Activated CD4-positive, alpha-beta T cell treated with anti-CD3 and anti-CD28 coated beads, Interleukin-2, amount 50 U/mL, for 16 hours (primary cell): ENCODE results near the gene PRKAG2.
"Not testable (repeated sequence)": the region's sequence is repeated elsewhere in the genome, so short reads cannot be mapped to it uniquely, and the experiment has no call there.

Source experiments
- DNase-seq: peaks from one replicate; pipeline ENCODE4 v3.0.0-alpha.2; 2020

PRKAG2 gene

GRCh38 chr7:151849008-151849878 is 27.7 kb downstream of the PRKAG2 start:
- no peak for DNase-seq

GRCh38 chr7:151847681-151848081 is 29.2 kb downstream of the PRKAG2 start:
- no peak for DNase-seq

GRCh38 chr7:151847136-151847535 is 29.8 kb downstream of the PRKAG2 start:
- no peak for DNase-seq

- no peak for DNase-seq
Measured at GRCh38 chr7:151845412-151846205, 31.3 kb downstream of the PRKAG2 start.

- DNase-seq = no peak
Measured at GRCh38 chr7:151844825-151845200, 32.1 kb downstream of the PRKAG2 start.

GRCh38 chr7:151844071-151844824 is 32.7 kb downstream of the PRKAG2 start:
- no peak for DNase-seq

GRCh38 chr7:151843181-151843580 is 33.7 kb downstream of the PRKAG2 start:
- DNase-seq = no peak

GRCh38 chr7:151841395-151842051 is 35.4 kb downstream of the PRKAG2 start:
- not testable (repeated sequence) for DNase-seq

- DNase-seq = no peak
Measured at GRCh38 chr7:151840088-151840910, 36.6 kb downstream of the PRKAG2 start.

- DNase-seq = no peak
Measured at GRCh38 chr7:151839451-151839921, 37.4 kb downstream of the PRKAG2 start.

- DNase-seq = peak; percentile 78
Measured at GRCh38 chr7:151838861-151839381, 38.0 kb downstream of the PRKAG2 start.

- no peak for DNase-seq
Measured at GRCh38 chr7:151838072-151838471, 38.8 kb downstream of the PRKAG2 start.

- no peak for DNase-seq
Measured at GRCh38 chr7:151837285-151838042, 39.5 kb downstream of the PRKAG2 start.

- no peak for DNase-seq
Measured at GRCh38 chr7:151836927-151837205, 40.0 kb downstream of the PRKAG2 start.

- no peak for DNase-seq
Measured at GRCh38 chr7:151836191-151836926, 40.6 kb downstream of the PRKAG2 start.

- DNase-seq = no peak
Measured at GRCh38 chr7:151835636-151836035, 41.3 kb downstream of the PRKAG2 start.

- no peak for DNase-seq
Measured at GRCh38 chr7:151834271-151835035, 42.5 kb downstream of the PRKAG2 start.

- DNase-seq = no peak
Measured at GRCh38 chr7:151833691-151834090, 43.2 kb downstream of the PRKAG2 start.

- DNase-seq = no peak
Measured at GRCh38 chr7:151833213-151833651, 43.7 kb downstream of the PRKAG2 start.
